Kidney epithelial cell (primary cell): ENCODE measurements around the gene SEMA6A. TPM values are rescaled to one million over a fixed set of nuclear protein-coding genes. Genes with fewer than 3 reads are reported as not detected.

ENCODE experiments used
- DNase-seq: peaks from one replicate; pipeline ENCODE4 v3.0.0-alpha.2; 2010; ENCODE audit warnings: low read depth
- H3K27me3 ChIP-seq: 2 replicates; pipeline ENCODE4 v1.6.0; 2011; ENCODE audit warnings: low read length; ENCODE audit not compliant: control insufficient read depth, insufficient read depth
- H3K36me3 ChIP-seq: 2 replicates; pipeline ENCODE4 v1.5.1; 2011; ENCODE audit warnings: low read length; ENCODE audit not compliant: control insufficient read depth, insufficient read depth
- H3K4me3 ChIP-seq: 2 replicates; pipeline ENCODE4 v1.5.1; 2011; ENCODE audit warnings: low read depth, mild to moderate bottlenecking, control low read depth, low read length
- CTCF ChIP-seq: IDR thresholded peaks from 2 replicates; pipeline ENCODE4 v1.5.1; 2011; ENCODE audit warnings: mild to moderate bottlenecking, moderate library complexity, low read length, control low read depth, inconsistent platforms; ENCODE audit not compliant: insufficient read depth, poor library complexity, severe bottlenecking
- total RNA-seq: library from RNA; depleted of rRNA; stranded (reverse); fragments of >200 nt; gene quantifications from 2 replicates; pipeline ENCODE4 v1.2.3, GENCODE V29; 2015

Gene SEMA6A
- total RNA-seq, 1 donor from 2014 or later = 6.3 TPM

DNA sequence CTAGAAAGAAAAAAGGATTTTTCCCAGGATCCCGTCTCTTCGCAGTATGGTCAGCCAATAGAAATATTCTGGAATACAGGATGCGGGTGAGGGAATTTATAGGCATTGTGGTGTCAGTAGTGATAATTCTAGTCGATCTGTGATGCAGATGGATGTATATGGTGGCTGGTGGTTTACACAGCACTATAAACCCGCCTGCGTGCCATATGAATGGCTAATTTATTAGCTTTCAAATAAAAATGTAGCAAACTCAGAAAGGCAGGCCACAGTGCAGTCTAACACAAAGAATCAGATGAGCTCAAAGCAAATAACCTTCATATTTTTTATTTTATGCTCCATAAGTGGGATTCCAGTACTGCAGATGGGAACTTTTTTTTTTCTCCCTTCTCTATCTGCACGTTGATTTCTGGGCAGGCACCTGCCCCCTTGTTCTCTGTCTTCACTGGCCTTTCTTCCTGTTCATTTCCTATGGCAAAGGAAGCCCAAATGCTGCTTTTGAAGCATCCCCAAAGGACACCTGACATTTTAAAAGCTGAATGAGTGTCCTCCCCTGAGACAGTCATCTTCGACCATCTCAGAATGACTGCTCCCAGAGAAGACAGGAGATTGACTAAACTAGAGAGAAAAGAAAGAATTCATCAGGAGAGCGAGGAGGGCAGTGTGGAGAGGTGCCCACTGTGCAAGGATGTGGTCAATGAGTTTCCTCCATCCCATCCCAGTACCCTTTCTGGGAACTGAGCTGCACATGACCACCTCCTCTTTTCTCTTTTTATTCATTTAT is 52.1 kb downstream of the SEMA6A start:
- Histone ChIP-seq H3K4me3 (no peak overlapping the region), H3K27me3 (no peaks in the 10 kb centered on the region), H3K36me3 (no peaks in the 10 kb centered on the region)
- no peak for TF ChIP-seq CTCF
- DNase-seq = no peak

DNA sequence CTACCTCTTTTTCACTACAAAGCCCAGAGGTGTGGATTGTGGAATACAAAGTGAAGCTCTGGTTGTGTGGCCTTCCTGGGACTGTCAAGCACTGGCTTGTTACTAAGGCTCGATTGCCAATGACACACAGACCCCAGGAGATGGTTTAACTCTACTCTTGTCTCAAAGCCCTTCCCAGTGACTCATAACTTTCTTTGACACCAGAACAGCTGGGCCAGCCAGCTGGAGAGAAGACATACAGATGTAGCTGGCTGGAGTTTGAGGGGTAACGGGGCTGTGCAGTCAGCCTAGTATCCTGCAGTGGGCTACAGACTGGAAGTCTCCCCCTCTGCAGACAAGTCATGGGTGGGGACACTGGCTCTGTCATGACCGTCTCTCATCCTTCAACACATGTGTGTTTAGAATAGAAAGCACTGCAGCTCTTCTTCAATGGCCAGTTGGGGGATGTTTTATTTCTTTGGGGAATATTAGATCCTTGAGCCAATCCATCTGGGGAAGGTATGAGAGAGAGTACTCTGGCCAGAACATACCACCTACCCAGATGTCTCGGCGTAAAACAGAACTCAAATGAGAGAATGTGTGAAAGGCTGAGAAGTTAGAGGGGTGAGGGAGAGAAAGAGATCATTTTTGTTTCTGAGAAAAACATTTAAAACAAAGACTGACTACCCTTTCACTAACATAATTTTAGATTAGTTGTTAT is 53.3 kb downstream of the SEMA6A start:
- Histone ChIP-seq H3K36me3 (no peaks in the 10 kb centered on the region), H3K27me3 (no peaks in the 10 kb centered on the region), H3K4me3 (no peak overlapping the region)
- TF ChIP-seq CTCF = no peak
- no peak for DNase-seq

- H3K27me3 ChIP-seq = no peaks in the 10 kb centered on the region
- no peak for DNase-seq
- no peaks in the 10 kb centered on the region for H3K36me3 ChIP-seq
- H3K4me3 ChIP-seq = no peak overlapping the region
- no peak for TF ChIP-seq CTCF
Measured at GRCh38 chr5:116520771-116521170, 53.9 kb downstream of the SEMA6A start.

DNA sequence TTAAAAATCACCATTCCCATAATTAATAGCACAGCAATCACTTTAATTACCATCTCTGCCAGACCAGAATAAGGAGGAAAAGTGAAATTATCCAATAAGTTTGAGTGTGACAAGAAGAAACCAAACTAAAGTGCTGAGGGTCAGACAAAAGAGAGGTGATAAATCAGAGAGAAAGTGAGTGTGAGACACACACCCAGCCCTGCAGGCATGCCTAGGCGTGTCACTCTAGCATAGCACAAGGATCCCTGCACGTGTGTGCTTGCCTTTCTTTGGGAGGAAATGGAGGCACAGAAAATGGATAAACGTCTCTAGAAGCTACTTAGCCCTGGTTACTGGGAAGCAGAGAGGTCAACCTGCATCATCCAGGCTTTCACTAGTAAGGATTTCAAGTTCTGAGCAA is 56.2 kb downstream of the SEMA6A start:
- no peaks in the 10 kb centered on the region for H3K27me3 ChIP-seq
- H3K4me3 ChIP-seq = no peak overlapping the region
- DNase-seq = no peak
- H3K36me3 ChIP-seq = no peaks in the 10 kb centered on the region
- TF ChIP-seq CTCF = no peak

DNA sequence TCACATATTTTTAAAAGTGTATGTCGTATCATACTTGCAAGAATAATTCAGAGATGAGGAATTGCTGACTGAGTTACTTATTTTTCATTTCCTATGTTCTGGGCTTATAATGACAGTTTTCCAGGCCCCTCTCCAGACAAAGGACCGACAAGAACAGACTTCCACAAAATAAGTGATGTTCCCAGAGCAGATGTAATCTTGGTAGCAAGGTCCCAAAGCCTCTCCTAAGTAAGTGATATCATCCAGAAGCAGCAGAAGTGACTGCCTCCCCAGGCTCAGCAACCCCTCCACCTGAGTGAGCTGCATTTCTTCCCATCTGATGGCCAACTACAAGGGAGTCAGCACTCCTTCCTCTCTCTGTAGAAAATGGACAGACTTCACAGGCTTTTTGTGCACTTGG is 57.1 kb downstream of the SEMA6A start:
- no peaks in the 10 kb centered on the region for H3K27me3 ChIP-seq
- H3K36me3 ChIP-seq = no peaks in the 10 kb centered on the region
- no peak overlapping the region for H3K4me3 ChIP-seq
- no peak for TF ChIP-seq CTCF
- DNase-seq = no peak
